ENCODE measurements around the gene SPDYE1. TPM values are rescaled to one million over a fixed set of nuclear protein-coding genes. Genes with fewer than 3 reads are reported as not detected.
A peak's percentile ranks its signal among the peaks of the same experiment; 100 is the strongest.

Gene SPDYE1
- total RNA-seq, 2 donors from 2014 or later: not detected

GRCh38 chr7:44057849-44058758 is 60.4 kb downstream of the SPDYE1 start:
- peak; percentile 62 for DNase-seq (ENCODE audit: low spot score)
- intact Hi-C loops (cut with DNase I): no loop called here

GRCh38 chr7:44058759-44059218 is 61.1 kb downstream of the SPDYE1 start:
- intact Hi-C loops (cut with DNase I): no loop called here
- DNase-seq (ENCODE audit: low spot score): peak; percentile 49

GRCh38 chr7:44059219-44060090 is 61.8 kb downstream of the SPDYE1 start:
- intact Hi-C loops (cut with DNase I): no loop called here
- DNase-seq (ENCODE audit: low spot score): peak; percentile 60

Small RNAs within 50 kb of the gene (microRNA-seq; reads per million reads assigned to microRNA genes)
- gene MIR6837 (ENCODE audit: borderline microRNAs expressed in 2 of 2): 0 to 0.97 reads per million in 2 donors

Other genes with a start within 250 kb of the SPDYE1 start
- 10 to 100 TPM; 54.2 to 63.0 TPM for gene BLVRA, start 239.2 kb upstream of the SPDYE1 start, total RNA-seq
- 10 to 100 TPM; 58.0 to 59.9 TPM for gene MRPS24, start 128.4 kb upstream of the SPDYE1 start, total RNA-seq
- gene URGCP, start 91.3 kb upstream of the SPDYE1 start, total RNA-seq: 10 to 100 TPM; 27.9 to 37.5 TPM
- gene UBE2D4, start 71.5 kb upstream of the SPDYE1 start, total RNA-seq: 10 to 100 TPM; 23.7 to 33.0 TPM
- gene DBNL, start 46.8 kb downstream of the SPDYE1 start, total RNA-seq: 10 to 100 TPM; 82.8 to 91.0 TPM
- 1 to 10 TPM; 1.6 to 2.1 TPM for gene PGAM2, start 67.7 kb downstream of the SPDYE1 start, total RNA-seq
- 10 to 100 TPM in 1 of 2 donors, 1 to 10 TPM in 1; 9.4 to 16.9 TPM for gene POLM, start 84.6 kb downstream of the SPDYE1 start, total RNA-seq
- gene AEBP1, start 106.4 kb downstream of the SPDYE1 start, total RNA-seq: 100 to 1,000 TPM; 783 to 919 TPM
- 10 to 100 TPM; 39.9 to 60.0 TPM for gene POLD2, start 125.7 kb downstream of the SPDYE1 start, total RNA-seq
- gene MYL7, start 143.4 kb downstream of the SPDYE1 start, total RNA-seq: 1 to 10 TPM in 1 of 2 donors, not detected in 1; 1.4 TPM
- gene GCK, start 191.5 kb downstream of the SPDYE1 start, total RNA-seq: under 1 TPM; 0.51 to 0.81 TPM
- 10 to 100 TPM; 56.7 to 71.8 TPM for gene YKT6, start 203.1 kb downstream of the SPDYE1 start, total RNA-seq

Measured in posterior vena cava (tissue), 2 donors.